Body of pancreas (tissue), 4 donors: ENCODE measurements around the gene UGT1A1. TPM values are rescaled to one million over a fixed set of nuclear protein-coding genes. Genes with fewer than 3 reads are reported as not detected.

Experiments used
- ATAC-seq: fragments of 150-250 bp; one replicate; pipeline ENCODE4 v1.9.1; 2016
- DNase-seq, 4 donors: peaks; one replicate each; pipeline ENCODE4 v3.0.0-alpha.2; 2019
- H3K27ac ChIP-seq, 4 donors: fragments of 200-600 bp; sonication (generic); 1 replicate in 3 of 4; 2 replicates in 1 of 4; pipeline versions ENCODE4 v1.5.1 to v1.6.1; 2016 to 2019; ENCODE audit warnings: mild to moderate bottlenecking in 1 of 4, mixed read lengths in 1 of 4, moderate library complexity in 1 of 4
- H3K27me3 ChIP-seq, 2 donors: fragments of 200-600 bp; sonication (generic); one replicate each; pipeline ENCODE4 v1.6.0; 2016; ENCODE audit warnings: mild to moderate bottlenecking in 1 of 2
- H3K36me3 ChIP-seq, 2 donors: fragments of 200-600 bp; sonication (generic); replicated peaks in 1 of 2; 2 replicates each; pipeline ENCODE4 v1.5.1; 2016; ENCODE audit warnings: low read depth in 2 of 2; ENCODE audit not compliant: insufficient read depth in 1 of 2
- H3K4me1 ChIP-seq: fragments of 200-600 bp; sonication (generic); one replicate; pipeline ENCODE4 v1.6.0; 2016
- H3K4me3 ChIP-seq, 2 donors: fragments of 200-600 bp; sonication (generic); 1 replicate in 1 of 2; 2 replicates in 1 of 2; pipeline ENCODE4 v1.5.1; 2016 to 2019
- H3K9me3 ChIP-seq, 3 donors: fragments of 200-600 bp; sonication (generic); 1 replicate in 2 of 3; 2 replicates in 1 of 3; pipeline ENCODE4 v1.5.1; 2016
- CTCF ChIP-seq, 7 experiments: fragments of 450-650 bp in 4 of 7; fragments of 200-600 bp in 3 of 7; sonication (generic) in 3 of 7; IDR thresholded peaks; one replicate each; pipeline ENCODE4 v1.5.1; 2016 to 2019; ENCODE audit warnings: antibody characterized with exemption in 7 of 7
- POLR2A ChIP-seq, 3 donors: fragments of 450-650 bp; IDR thresholded peaks; one replicate each; pipeline ENCODE4 v1.6.1; 2016; ENCODE audit warnings: antibody characterized with exemption in 3 of 3, mild to moderate bottlenecking in 2 of 3
- WGBS, 2 donors: methylation state at CpG; one replicate each; pipeline ENCODE4 v1.1.5; 2017; 5-methylcytosine and 5-hydroxymethylcytosine counted together
- intact Hi-C: fragments of 100-400 bp; cut with DNase I; formaldehyde crosslinking; loops from one replicate; pipeline ENCODE4 v1.15.1; 2023
- total RNA-seq, 2 donors: library from RNA; depleted of rRNA; stranded (reverse); fragments of >200 nt; gene quantifications; one replicate each; pipeline ENCODE4 v1.1.0, GENCODE V29; 2016

The UGT1A1 gene
- total RNA-seq, 2 donors from 2014 or later: not detected

- no peak for ATAC-seq
- intact Hi-C loops: no loop called here
These were observed 31.2 kb downstream of the UGT1A1 start for GRCh38 chr2:233791151-233791882.

GRCh38 chr2:233791883-233792329, 31.8 kb downstream of the UGT1A1 start:
- TF ChIP-seq CTCF (IDR thresholded peaks at IDR 0.05) (no peak), POLR2A (IDR thresholded peaks at IDR 0.05) (no peak)
- H3K4me1 ChIP-seq: no peaks in the 10 kb centered on the region
- H3K27me3 ChIP-seq: no peaks in the 10 kb centered on the region
- intact Hi-C loops: no loop called here
- H3K9me3 ChIP-seq: no peaks in the 10 kb centered on the region
- no peak overlapping the region for H3K27ac ChIP-seq
- DNase-seq (no peak), ATAC-seq (no peak)
- H3K36me3 ChIP-seq: no peaks in the 10 kb centered on the region
- WGBS, 2 donors: 50 to 66% methylated on average over 9 of the region's 9 CpGs
- H3K4me3 ChIP-seq: no peak overlapping the region

More at GRCh38 chr2:233791151-233791882, 31.2 kb downstream of the UGT1A1 start:
- WGBS, 2 donors: 64 to 75% methylated on average over 18 of the region's 18 CpGs
- DNase-seq: no peak
- Histone ChIP-seq H3K27me3 (no peaks in the 10 kb centered on the region), H3K36me3 (no peaks in the 10 kb centered on the region), H3K4me3 (no peak overlapping the region), H3K4me1 (no peaks in the 10 kb centered on the region), H3K9me3 (no peaks in the 10 kb centered on the region), H3K27ac (no peak overlapping the region)
- TF ChIP-seq POLR2A (IDR thresholded peaks at IDR 0.05): no peak
- TF ChIP-seq CTCF (IDR thresholded peaks at IDR 0.05): no peak

GRCh38 chr2:233792720-233793119, 32.6 kb downstream of the UGT1A1 start:
- WGBS, 2 donors: 79 to 86% methylated on average over 7 of the region's 7 CpGs
- H3K4me3 ChIP-seq: no peak overlapping the region
- H3K36me3 ChIP-seq: no peaks in the 10 kb centered on the region
- no peak for ATAC-seq
- H3K27me3 ChIP-seq: no peaks in the 10 kb centered on the region
- no peaks in the 10 kb centered on the region for H3K4me1 ChIP-seq
- no peak for DNase-seq
- H3K27ac ChIP-seq: no peak overlapping the region
- TF ChIP-seq POLR2A (IDR thresholded peaks at IDR 0.05) (no peak), CTCF (IDR thresholded peaks at IDR 0.05) (no peak)
- intact Hi-C loops: no loop called here
- no peaks in the 10 kb centered on the region for H3K9me3 ChIP-seq

GRCh38 chr2:233793465-233794127, 33.5 kb downstream of the UGT1A1 start:
- no peak for ATAC-seq

More at GRCh38 chr2:233793465-233794127, 33.5 kb downstream of the UGT1A1 start:
- Histone ChIP-seq H3K36me3 (no peaks in the 10 kb centered on the region), H3K4me3 (no peak overlapping the region), H3K27ac (no peak overlapping the region), H3K27me3 (no peaks in the 10 kb centered on the region), H3K4me1 (no peaks in the 10 kb centered on the region), H3K9me3 (no peaks in the 10 kb centered on the region)
- WGBS, 2 donors: 60 to 61% methylated on average over 10 to 18 of the region's 18 CpGs
- TF ChIP-seq POLR2A (IDR thresholded peaks at IDR 0.05) (no peak), CTCF (IDR thresholded peaks at IDR 0.05) (no peak)
- no peak for DNase-seq
- intact Hi-C loops: no loop called here
